ENCODE measurements around the gene SPRED3.
A peak's percentile ranks its signal among the peaks of the same experiment; 100 is the strongest.

The SPRED3 gene

DNA sequence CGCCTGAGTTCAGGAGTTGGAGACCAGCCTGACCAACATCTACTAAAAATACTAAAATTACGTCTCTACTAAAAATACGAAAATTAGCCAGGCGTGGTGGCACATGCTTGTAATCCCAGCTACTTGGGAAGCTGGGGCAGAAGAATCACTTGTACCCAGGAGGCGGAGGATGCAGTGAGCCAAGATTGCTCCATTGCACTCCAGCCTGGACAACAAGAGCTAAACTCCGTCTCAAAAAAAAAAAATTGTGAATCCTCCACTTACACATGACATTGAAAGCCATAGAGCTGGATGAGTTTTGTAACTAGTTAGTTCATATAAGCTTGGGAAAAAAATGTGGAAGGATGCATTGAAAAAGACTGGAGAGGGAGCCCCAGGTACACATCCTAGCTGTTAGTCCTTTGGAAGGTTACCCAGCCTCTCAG, 14.6 kb upstream of the SPRED3 start:
- DNase-seq (ENCODE audit: low spot score), result no peak

DNA sequence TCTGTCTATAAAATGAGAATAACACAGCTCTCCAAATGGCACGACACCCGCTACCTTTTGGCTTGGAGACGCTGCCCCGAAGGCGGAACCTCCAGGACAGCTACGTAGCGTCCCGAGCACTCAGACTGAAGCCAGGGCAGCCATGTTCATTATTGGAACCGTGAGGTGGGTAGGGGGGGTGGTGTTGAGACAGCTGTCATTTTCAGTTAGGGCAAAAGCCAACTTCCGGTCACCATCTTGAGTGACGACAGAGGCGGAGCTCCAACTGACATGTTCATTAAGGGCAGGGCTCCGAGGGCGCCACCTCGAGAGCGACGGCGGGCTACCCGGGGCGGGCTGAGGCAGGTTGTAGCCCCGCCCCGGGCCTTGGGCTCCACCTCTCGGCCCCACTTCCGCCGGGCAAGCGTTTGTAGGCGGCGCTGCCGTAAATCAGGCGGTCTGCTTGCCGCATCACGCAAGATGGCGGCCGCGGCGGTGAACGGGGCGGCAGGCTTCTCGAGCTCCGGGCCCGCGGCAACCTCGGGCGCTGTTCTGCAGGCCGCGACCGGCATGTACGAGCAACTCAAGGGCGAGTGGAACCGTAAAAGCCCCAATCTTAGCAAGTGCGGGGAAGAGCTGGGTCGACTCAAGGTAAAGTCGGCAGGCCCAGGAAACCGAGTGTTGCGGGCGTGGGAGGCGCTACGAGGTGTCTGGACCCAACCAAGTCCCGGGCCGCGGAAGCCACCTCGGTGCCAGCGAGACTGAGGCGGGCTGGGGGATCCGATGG, 14.0 kb upstream of the SPRED3 start, which contains the start of gene PSMD8:
TSS of gene PSMD8 (plus strand) at position 240 of the 766 bp plus-strand sequence. CDS start at position 271, 31 bp downstream.
- peak; percentile 98 for DNase-seq (ENCODE audit: low spot score)

DNA sequence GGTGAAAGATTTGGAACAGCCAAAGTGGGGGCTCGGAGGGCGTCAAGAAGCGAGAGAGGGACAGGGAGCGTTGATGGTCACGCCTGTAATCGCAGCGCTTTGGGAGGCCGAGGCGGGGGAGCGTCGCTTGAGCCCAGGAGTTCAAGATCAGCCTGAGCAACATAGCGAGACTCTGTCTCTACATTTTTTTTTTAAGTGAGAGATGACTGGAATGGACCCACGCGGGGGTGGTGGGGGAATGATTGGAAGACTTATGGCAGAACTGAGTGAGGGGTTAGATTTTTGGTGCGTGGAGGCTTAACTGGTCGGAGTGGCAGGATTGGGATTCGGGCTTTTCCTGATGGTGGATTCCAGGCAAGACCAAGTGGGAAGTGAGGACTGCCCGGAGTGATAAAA, 13.4 kb upstream of the SPRED3 start:
- no peak for DNase-seq (ENCODE audit: low spot score)

DNA sequence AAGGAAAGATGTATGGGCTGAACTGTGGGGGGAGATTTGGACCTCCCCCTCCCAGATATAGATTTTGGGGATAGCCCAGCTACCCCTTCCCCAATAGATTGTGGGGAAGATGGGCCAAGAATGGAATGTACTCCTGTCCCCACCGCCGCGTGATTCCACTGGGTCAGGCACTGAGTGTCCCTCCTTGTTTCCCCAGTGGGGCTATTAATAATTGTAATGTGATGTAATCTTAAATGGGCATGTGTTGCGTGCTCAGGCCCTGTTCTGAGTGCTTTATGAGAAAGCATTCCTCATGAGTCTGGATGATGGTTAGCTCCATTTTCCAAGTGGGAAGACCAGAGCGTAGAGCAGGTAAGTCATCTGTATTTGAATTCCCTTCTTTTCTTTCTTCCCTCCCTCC, 12.7 kb upstream of the SPRED3 start:
- no peak for DNase-seq (ENCODE audit: low spot score)

DNA sequence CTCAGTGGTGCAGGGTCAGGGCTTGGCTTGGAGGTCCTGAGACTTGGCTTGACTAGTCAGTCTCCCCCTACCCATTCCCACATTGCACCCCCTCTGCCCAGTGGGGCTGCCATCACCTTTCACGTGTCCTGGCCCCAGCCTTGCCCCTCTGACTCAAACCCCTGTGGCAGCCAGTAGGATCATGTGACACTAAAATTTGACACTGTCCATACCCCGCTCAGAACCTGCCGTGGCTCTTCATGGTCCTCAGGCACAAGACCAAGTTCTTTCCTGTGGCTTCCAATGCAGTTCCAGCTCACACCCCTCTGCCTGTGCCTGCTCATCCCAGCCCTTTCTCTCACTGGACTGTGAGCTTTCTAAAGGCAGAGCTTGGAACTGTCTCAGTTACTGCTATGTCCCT, 11.9 kb upstream of the SPRED3 start:
- no peak for DNase-seq (ENCODE audit: low spot score)

DNA sequence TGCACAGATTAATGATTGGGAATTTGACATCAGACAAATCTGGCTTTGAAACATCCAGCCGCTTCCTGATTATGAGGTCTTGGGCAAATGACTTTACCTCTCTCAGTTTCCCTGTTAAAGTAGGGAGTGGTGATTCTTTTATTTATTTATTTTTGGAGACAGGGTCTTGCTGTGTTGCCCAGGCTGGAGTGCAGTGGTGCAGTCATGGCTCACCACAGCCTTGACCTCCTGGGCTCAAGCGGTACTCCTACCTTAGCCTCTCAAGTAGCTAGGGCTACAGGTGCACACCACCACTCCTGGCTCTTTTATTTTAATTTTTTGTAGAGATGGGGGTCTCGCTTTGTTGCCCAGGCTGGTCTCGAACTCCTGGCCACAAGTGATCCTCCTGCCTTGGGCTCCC, 11.4 kb upstream of the SPRED3 start:
- DNase-seq (ENCODE audit: low spot score), result no peak

DNA sequence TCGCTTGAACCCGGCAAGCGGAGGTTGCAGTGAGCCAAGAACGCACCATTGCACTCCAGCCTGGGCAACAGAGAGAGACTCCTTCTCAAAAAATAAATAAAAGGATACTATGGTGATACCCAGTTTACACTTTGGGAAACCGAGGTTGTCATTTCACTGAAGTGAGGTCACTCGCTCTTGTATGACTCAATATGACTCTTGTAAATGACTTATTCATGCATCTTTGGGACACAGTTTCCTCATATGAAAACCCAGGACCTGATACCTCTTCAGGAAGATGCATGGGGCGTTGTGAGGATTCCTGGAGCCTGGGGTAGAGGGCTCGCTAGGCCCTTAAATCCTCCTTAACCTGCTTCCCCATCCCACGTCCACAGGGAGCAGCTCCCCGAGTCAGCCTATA, 9.6 kb upstream of the SPRED3 start:
- DNase-seq (ENCODE audit: low spot score), result no peak

DNA sequence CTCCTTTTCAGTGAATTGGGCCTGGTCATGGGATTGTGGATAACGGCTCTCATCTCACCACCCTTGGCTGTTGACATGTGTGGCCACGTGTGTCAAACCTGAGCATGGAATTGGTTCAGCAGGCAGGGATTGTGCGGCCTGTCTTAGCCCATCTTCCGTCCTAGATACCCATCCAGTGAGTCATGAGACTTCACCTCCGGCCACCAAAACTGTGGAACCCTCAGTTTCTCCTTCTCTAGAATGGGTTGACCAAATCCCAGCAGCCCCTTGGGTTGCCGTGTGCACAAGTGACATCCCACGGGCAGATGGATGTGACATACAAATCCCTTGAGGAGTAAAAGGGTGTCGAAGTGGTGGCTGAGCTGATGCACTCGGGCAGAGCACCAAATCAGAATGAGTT, 7.4 kb upstream of the SPRED3 start:
- DNase-seq (ENCODE audit: low spot score), result no peak

DNA sequence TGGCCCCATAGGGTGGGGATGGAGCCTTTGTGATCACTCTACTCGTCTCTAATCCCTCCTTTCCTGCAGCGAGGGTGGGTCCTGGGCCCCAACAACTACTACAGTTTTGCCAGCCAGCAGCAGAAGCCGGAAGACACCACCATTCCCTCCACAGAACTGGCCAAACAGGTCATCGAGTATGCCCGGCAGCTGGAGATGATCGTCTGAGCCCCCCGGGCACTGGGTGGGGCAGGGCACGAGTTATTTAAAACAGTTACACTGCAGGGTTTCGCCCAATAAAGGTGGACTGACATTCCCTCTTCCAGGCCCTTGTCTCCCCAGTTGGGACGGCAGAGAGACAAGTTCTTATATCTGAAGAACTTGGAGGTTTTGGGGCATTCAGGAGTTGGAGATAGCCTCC, 5.3 kb upstream of the SPRED3 start:
- no peak for DNase-seq (ENCODE audit: low spot score)

DNA sequence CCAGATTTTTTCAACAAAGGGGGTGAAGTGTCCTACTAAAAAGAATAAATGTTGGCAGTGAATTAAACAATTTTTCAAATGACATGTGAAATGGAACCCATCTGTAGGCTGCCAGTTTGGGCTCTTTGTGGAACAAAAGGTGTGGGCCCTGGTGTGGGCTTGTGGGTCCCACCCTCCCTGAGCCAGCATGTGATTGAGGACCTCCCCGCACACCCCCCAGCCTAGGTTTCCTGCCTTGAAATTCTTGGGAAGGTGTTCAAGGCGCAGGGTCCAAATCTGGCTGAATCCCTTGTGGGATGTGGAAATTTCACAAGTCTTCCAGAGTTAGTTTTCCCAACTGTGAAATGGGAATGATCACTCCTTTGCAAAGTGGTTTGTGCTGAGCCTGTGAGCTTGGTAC, 4.8 kb upstream of the SPRED3 start:
- DNase-seq (ENCODE audit: low spot score), result no peak

DNA sequence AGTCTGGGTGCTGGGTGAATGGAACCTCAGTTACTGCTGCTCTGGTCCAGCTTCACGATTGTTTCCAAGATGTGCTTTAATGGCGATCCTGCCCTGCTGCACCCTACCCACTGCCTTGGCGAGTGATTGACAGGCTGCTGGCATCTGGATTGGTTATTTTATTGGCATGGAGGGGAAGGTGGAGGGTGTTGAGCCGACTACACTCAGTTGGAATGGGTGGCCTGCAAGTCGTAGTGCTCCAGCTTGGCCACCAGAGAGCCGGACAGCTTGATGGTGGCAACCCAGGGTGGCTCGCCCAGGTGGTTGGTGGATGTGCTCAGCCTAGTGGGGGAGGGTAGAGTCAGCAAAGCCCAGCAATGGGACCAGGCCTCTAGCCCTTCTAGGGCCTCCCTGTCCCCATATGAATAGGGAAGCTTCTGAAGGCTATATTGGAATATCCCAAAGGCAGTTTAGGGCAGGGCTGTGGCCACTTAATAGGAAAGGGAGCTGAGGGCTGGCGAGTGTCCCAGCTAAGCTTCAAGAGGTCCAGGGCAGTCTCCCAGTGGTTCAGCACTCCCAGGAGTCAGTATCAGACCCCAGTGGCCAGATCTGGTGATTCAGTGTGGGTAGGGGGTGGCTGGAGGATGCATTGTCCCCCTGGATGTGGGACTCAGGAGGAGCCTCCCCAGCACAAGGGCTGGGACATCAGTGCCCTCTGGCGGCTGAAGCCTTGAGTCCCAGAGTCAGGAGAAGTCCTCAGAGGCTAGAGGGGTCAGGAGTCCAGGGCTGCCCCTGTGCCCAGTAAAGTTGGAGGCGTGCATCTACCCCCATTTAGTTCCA, 4.1 kb upstream of the SPRED3 start:
- no peak for DNase-seq (ENCODE audit: low spot score)

DNA sequence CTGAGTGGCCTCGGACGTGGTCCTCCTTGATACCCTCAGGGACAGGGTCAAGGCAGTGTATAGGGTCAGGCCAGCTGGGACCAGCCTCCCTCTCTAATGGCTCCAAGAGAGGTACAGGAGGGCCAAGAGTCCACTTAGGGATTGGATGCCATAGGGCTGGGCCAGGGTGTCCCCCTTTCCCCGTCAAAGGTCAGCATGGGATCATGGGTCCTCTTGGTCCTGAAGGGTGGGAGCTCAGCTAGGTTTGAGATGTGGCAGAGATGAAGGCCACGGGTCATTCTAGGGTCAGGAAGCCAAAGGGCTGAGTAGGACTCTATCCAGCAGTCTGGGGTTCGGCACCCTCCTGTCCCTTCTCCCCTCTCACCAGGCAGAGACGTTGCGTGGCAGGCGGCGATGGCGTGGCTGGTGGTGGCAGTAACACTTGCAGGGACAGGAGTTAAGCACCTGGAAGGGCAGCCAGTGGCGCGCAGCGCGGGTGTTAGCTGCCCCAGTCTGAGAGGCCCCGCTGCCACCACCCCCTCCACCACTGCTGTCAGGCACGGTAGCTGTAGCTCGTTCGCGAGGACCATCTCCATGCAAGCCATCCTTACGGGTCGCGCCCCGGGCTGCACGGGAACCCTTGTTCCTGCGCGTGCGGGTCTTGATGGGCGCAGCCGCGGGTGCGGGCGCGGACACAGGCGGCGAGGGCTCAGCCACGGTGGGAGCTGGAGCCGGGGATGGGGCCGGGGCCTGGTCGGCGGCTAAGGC, 3.3 kb upstream of the SPRED3 start:
- DNase-seq (ENCODE audit: low spot score), result no peak

DNA sequence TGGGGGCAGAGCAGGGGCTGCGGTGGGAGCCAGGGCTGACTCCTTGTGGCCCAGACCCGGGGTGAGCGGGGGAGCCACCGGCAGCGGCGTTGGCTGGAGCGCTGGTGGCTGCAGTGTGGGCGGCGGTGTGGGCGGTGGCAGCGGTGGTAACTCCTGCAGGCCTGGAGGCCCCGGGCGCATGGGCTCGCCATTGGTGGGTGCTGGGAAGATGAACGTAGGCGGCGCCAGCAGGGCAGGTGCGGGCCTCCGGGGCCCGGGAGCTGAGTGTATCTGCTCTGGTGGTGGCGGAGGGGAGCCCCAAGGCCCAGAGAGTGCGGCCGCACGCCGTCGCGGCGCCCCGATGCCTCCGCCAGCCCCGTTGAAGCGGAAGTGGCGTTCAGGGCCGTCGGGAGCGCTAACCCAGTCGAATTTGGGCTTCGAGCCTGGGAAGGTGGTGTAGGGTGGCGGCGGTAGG, 2.7 kb upstream of the SPRED3 start:
- DNase-seq (ENCODE audit: low spot score), result no peak

DNA sequence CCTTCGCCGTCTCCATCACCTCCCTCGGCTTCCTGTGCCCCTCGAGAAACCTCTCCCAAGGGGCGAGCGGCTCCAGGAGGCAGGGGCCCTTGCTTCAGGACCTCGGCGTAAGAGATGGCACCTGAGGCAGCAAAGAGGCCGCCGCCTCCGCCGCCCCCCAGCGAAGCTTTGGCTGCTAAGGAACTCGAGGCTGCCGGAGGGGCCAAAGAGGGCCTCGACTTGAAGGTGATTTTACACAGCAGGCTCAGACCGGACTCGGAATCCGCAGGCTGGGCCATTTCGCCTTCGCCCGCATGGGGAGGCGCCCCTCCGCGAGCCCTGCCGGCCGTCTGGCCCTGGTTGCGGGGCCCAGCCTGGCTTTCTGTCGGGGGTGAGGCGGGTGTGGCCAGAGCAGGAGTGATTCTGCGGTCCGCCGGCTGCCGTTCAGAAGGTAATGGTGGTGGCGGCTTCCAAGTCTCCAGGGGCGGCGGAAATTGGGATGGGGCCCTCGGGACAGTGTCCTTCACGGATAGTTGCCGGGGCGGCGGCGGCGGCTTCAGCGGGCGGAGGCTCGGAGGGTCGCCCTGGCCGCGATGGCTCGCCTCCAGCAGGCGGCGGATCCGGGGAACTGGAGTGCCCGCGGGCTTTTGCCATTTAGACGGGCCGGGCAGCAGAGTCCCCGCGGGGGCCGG, 2.1 kb upstream of the SPRED3 start:
- DNase-seq (ENCODE audit: low spot score), result no peak

DNA sequence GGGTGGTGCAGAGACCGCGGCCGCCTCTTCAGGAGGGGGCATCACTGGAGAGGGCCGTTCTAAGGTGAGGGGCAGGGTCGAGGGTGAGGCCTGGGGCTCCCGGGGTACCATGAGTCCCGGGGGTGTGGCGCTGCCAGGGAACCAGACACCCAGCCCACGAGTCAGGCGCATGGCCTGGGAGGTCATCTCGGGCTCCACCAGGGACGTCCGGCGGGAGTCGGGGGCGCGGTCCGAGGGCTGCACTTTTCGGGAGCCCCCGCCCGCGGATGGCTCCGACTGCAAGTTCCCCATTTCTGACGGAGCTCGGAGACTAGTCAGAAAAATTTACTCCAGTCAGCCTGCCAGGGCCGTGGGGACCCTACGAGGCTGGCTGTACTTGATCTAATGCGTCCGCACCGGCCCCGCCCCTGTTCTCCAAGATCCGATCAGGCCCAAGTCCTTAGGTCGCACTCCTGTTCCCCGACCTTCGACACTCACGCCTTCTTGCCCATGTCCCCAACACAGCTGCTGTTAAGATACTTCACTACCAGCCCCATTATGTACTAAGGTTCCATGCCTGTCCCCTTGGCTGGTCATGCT, 1.4 kb upstream of the SPRED3 start:
- no peak for DNase-seq (ENCODE audit: low spot score)

DNA sequence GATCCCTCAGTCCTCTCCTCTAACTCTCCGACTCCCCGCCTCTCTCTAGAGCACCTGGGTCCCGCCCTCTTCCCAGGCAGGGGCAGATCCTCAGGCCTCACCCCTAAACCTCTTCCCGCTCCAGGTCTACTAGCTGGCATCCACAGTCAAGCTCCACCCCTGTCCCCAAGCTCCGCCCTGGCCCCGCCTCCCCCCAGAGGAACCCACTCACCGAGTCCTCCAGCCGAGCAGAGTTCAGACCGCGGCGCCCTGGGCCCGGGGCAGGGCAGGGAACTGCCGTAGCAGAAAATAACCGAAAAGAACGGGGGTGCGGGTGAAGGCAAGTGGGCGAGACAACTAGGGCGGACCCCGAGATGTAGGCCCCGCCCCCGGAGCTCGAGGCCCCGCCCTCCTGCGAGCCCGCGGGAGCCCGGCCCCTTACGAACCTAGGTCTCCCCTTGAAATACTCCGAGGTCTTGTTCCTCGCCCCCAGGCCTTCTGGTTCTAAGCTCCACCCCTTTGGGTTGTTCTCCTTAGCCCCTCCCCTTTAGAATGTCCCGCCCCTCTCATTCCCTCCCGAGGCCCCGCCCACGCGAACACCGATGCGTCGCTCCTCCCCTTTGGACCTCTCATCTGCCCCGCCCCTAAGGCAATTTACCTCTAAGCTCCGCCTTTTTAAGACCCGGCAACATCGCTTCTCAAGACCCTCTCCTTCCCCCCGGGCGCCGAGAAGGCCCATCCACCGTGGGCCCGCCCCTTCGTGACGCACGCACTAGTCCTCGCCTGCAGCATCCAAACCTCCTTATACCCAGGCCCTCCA, 748 bp upstream of the SPRED3 start, which contains the start of gene GGN:
TSS of gene GGN (minus strand) at position 485 of the 799 bp plus-strand sequence. CDS start 773 bp downstream, outside the sequence.
- peak; percentile 98 for DNase-seq (ENCODE audit: low spot score)

DNA sequence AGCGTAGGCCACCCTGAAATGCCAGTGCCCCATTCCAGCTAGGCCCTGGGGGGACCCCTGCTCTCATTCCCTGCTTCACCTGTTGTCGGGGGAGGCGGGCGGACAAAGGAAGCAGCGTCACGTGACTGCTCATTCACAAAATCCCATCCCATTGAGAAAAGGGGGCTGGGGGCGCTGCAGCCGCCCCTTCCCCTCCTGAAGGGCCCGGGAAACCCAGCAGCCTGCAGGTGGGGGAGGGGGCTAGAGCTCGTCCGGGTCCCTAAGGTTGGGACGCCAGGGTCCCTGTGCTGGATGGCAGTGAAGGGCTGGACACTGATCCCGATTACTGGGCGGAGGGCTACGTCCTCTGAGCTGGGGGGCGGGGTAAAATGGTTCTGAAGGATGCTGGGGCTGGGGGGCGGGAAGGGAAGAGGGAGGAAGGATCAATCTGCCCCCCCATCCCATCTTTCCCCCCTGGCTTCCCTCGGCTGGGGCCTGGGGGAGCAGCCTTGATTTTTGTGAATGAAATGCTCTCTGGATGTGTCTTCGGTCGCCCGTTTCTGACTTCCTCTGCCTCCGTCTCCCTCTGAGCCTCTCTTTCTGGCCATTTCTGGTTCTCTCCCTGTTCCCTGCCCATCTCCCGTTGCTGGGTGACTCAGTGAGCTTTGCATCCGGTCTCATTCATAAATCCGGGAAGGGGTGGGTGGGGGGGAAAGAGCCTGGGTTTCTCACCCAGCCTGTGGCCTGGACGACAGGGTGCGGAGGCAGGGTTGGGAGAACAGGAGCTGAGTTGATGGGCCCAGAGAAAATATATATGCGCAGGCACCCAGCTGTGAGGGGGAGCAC, 816 bp downstream of the SPRED3 start:
- DNase-seq (ENCODE audit: low spot score), result peak; percentile 91

DNA sequence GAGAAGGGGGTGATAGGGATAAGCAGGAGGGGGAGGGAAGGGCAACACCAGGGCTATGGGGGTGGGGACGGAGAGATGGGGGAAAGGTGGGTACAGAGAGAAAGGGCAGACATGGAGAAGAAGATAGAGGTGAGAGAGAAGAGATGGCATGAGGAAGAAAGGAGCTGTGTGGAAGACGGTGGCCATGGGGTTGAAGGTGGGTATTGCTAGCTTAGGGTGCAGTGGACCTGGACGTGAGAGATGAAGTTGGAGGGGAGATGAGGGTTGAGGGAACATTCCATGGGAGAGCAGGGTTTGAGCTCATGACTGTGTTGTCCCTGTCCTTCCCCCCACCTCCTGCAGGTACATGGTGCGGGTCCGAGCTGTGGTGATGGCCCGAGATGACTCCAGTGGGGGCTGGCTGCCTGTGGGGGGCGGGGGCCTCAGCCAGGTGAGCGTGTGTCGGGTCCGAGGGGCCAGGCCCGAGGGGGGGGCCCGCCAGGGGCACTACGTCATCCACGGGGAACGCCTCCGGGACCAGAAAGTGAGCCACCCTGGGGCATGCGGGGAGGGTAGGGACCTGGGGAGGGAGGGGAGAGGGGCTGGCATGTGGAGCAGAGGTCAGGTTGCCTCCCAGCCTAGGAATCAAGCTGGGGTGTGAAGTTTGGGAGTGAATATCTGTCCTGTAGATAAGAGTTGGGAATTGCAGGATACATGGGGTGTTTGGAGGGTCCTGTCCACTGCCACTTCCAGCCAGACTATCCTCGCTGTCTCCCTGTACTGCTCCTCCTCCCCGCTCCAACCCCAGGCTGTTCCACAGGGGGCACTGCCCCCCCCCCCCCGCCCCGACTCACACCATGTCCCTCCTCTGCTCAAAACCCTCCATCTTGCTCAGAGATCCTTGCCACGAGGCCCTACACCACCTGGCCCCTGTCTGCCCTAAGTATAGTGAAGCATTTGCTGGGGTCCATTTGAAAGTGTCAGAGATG, 1.7 kb downstream of the SPRED3 start:
- DNase-seq (ENCODE audit: low spot score), result no peak

Measured in COLO829 (cell line).